ENCODE results near the gene CDC25A. TPM values are rescaled to one million over a fixed set of nuclear protein-coding genes. Genes with fewer than 3 reads are reported as not detected.
A peak's percentile ranks its signal among the peaks of the same experiment; 100 is the strongest.

The CDC25A gene
- total RNA-seq, result 10 to 100 TPM in 1 of 9 donors, 1 to 10 TPM in 8; 1.0 to 23.6 (median 1.3) TPM
- polyA plus RNA-seq, result 1 to 10 TPM in 1 of 3 donors, under 1 TPM in 2; 0.57 to 3.0 (median 0.64) TPM
- long read RNA-seq, donor 1, partial matches to known transcripts, result 0 of 3 reads
- long read RNA-seq, donor 1, other reads (novel, unspliced or antisense), result 0 of 3 reads
- long read RNA-seq, donor 2, result 0 reads
- long read RNA-seq, donor 3, partial matches to known transcripts, result 0 of 1 reads
- long read RNA-seq, donor 3, other reads (novel, unspliced or antisense), result 0 of 1 reads
- long read RNA-seq, donor 4, result 0 reads
- long read RNA-seq, donor 5, partial matches to known transcripts, result 0 of 1 reads
- long read RNA-seq, donor 5, other reads (novel, unspliced or antisense), result 0 of 1 reads
- long read RNA-seq, donor 6, result 0 reads
- long read RNA-seq, donor 7, result 0 reads
- long read RNA-seq, donor 8, partial matches to known transcripts, result 0 of 1 reads
- long read RNA-seq, donor 8, other reads (novel, unspliced or antisense), result 0 of 1 reads
- long read RNA-seq, donor 9, result 0 reads
- long read RNA-seq, donor 10, partial matches to known transcripts, result 0 of 2 reads
- long read RNA-seq, donor 10, other reads (novel, unspliced or antisense), result 0 of 2 reads

- no peaks in the 10 kb centered on the region for H3K9me3 ChIP-seq (replicated peaks in 1 of 3)
- H3K27me3 ChIP-seq, result no peaks in the 10 kb centered on the region
- peaks cover 7 to 11% of the 10 kb centered on the region in 2 donors for H3K4me1 ChIP-seq (replicated peaks in 1 of 2)
- WGBS, 4 donors, result 7 to 13% (median 9%) methylated on average over 23 to 44 of the region's 44 CpGs
- no peaks in the 10 kb centered on the region for H3K36me3 ChIP-seq (replicated peaks in 1 of 2)
- peak within 1 kb of the TSS; percentile 21 to 87 (median 58) for H3K4me3 ChIP-seq
- peak; percentile 98 to 99 (median 98) for DNase-seq
- peak within 1 kb of the TSS in 4 of 5 donors; percentile 30 to 77 (median 68) for H3K27ac ChIP-seq
- intact Hi-C loops (cut with DNase I), result no loop called here
- TF ChIP-seq POLR2A (IDR thresholded peaks at IDR 0.05), result peak in 1 of 2 donors; percentile 71
- TF ChIP-seq, protein P1, sequence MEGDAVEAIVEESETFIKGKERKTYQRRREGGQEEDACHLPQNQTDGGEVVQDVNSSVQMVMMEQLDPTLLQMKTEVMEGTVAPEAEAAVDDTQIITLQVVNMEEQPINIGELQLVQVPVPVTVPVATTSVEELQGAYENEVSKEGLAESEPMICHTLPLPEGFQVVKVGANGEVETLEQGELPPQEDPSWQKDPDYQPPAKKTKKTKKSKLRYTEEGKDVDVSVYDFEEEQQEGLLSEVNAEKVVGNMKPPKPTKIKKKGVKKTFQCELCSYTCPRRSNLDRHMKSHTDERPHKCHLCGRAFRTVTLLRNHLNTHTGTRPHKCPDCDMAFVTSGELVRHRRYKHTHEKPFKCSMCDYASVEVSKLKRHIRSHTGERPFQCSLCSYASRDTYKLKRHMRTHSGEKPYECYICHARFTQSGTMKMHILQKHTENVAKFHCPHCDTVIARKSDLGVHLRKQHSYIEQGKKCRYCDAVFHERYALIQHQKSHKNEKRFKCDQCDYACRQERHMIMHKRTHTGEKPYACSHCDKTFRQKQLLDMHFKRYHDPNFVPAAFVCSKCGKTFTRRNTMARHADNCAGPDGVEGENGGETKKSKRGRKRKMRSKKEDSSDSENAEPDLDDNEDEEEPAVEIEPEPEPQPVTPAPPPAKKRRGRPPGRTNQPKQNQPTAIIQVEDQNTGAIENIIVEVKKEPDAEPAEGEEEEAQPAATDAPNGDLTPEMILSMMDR (IDR thresholded peaks at IDR 0.05), result no peak
Observed at GRCh38 chr3:48188266-48189201, at the start of gene CDC25A. Gene CDC25A, minus strand, starts transcription at chr3:48188417. Its CDS starts 470 bp downstream, at chr3:48187947.

DNA sequence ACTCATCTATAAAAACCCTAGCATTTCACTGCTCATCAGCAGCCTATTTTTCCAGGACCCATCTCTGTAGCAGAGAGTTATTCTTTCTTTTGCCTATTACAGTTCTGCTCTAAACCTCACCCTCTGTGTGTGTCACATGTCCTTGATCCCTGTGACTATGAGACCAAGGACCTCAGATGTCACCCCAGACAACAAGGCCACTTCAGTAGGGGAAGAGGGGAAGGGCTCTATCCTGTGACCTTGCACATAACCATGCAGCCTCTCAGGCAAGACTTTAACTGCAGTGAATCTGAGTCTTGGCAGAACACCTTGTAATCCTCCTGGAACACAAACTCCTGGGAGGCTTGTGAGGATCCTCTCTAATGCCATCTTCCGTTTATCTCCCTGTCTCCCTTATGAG lies 48.3 kb upstream of the CDC25A start:
- DNase-seq, result peak in 6 of 7 donors; percentile 34 to 74 (median 54)
- Histone ChIP-seq H3K4me1 (replicated peaks in 1 of 2) (peaks cover 15 to 28% of the 10 kb centered on the region in 2 donors), H3K27ac (peak overlapping the region; percentile 42 to 64 (median 61)), H3K36me3 (replicated peaks in 1 of 2) (no peaks in the 10 kb centered on the region), H3K27me3 (no peaks in the 10 kb centered on the region), H3K9me3 (replicated peaks in 1 of 3) (no peaks in the 10 kb centered on the region), H3K4me3 (no peak overlapping the region)
- intact Hi-C loops (cut with DNase I), result no loop called here
- TF ChIP-seq POLR2A (IDR thresholded peaks at IDR 0.05), result no peak
- TF ChIP-seq, protein P1 (IDR thresholded peaks at IDR 0.05), result no peak
- WGBS, 4 donors, result 33 to 58% (median 45%) methylated on average over 1 of the region's 1 CpG

DNA sequence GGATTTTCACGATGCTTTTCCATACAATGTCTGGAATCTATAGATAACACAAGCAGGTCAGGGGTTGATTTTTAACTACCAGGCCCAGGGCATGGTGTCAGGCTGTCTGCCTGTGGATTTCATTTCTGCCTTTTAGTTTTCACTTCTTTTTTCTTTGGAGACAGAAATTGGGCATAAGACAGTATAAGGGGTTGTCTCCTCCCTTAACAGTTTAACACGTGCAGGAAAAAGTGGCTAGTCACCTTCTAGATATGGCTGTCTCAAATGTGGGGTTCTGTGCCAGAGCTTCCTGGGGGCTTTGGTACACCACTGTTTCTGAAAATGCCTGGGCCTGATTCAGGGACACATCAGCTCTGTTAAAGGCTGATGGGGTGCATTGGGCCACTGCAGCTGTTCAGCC lies 45.3 kb upstream of the CDC25A start:
- H3K4me3 ChIP-seq, result no peak overlapping the region
- intact Hi-C loops (cut with DNase I), result loop anchor here in 1 of 2 donors (5.0 kb wide), 1 partner anchor 204 kb away; no protein-coding TSS in a partner anchor
- H3K27ac ChIP-seq, result no peak overlapping the region
- no peaks in the 10 kb centered on the region for H3K27me3 ChIP-seq
- TF ChIP-seq, protein P1 (IDR thresholded peaks at IDR 0.05), result no peak
- no peak for TF ChIP-seq POLR2A (IDR thresholded peaks at IDR 0.05)
- no peaks in the 10 kb centered on the region for H3K36me3 ChIP-seq (replicated peaks in 1 of 2)
- WGBS, 4 donors, result 75 to 88% (median 80%) methylated on average over 2 of the region's 2 CpGs
- H3K9me3 ChIP-seq (replicated peaks in 1 of 3), result no peaks in the 10 kb centered on the region
- H3K4me1 ChIP-seq (replicated peaks in 1 of 2), result peaks cover 15 to 23% of the 10 kb centered on the region in 2 donors
- DNase-seq, result peak in 1 of 7 donors; percentile 2
